Forelimb muscle (tissue), 1 donor: Measurements from ENCODE around the gene TMEM106B. TPM values are rescaled to one million over a fixed set of nuclear protein-coding genes. Genes with fewer than 3 reads are reported as not detected.

Source experiments
- polyA plus RNA-seq: library from polyadenylated mRNA; unstranded; fragments of 120-200 nt; gene quantifications from one replicate; pipeline ENCODE4 v1.2.1, GENCODE V29; 2013; ENCODE audit not compliant: insufficient read length

TMEM106B gene
- polyA plus RNA-seq, 1 donor: 33.5 TPM

Other genes with a start within 250 kb of the TMEM106B start
- gene VWDE, start 192.6 kb downstream of the TMEM106B start, polyA plus RNA-seq: 1.6 TPM